Liver (tissue), 9 donors: ENCODE results near the gene TSEN34. TPM values are rescaled to one million over a fixed set of nuclear protein-coding genes. Genes with fewer than 3 reads are reported as not detected.

Experiments used
- DNase-seq: peaks from one replicate; pipeline ENCODE4 v3.0.0-alpha.2; 2017; ENCODE audit warnings: low spot score
- H3K27ac ChIP-seq, 2 donors: one replicate each; pipeline ENCODE4 v1.7.0; 2013; ENCODE audit warnings: inconsistent platforms in 2 of 2, low read length in 2 of 2, control low read depth in 1 of 2, low read depth in 1 of 2, mild to moderate bottlenecking in 1 of 2
- H3K27me3 ChIP-seq, 4 donors: one replicate each; pipeline versions ENCODE4 v1.6.1 to v1.7.0; 2013; ENCODE audit warnings: low read length in 3 of 4, inconsistent platforms in 1 of 4, mild to moderate bottlenecking in 1 of 4, moderate library complexity in 1 of 4; ENCODE audit not compliant: control insufficient read depth in 4 of 4, insufficient read depth in 4 of 4
- H3K36me3 ChIP-seq, 4 donors: one replicate each; pipeline versions ENCODE4 v1.6.1 to v1.7.0; 2013; ENCODE audit warnings: low read length in 3 of 4, mild to moderate bottlenecking in 3 of 4, low read depth in 1 of 4, moderate library complexity in 1 of 4; ENCODE audit not compliant: control insufficient read depth in 4 of 4, insufficient read depth in 3 of 4
- H3K4me1 ChIP-seq, 4 donors: one replicate each; pipeline versions ENCODE4 v1.6.1 to v1.7.0; 2013; ENCODE audit warnings: low read length in 3 of 4, mild to moderate bottlenecking in 3 of 4, moderate library complexity in 1 of 4; ENCODE audit not compliant: control insufficient read depth in 4 of 4, insufficient read depth in 4 of 4
- H3K4me3 ChIP-seq, 3 donors: one replicate each; pipeline versions ENCODE4 v1.6.1 to v1.7.0; 2013; ENCODE audit warnings: low read length in 3 of 3, control low read depth in 1 of 3, low read depth in 1 of 3, mild to moderate bottlenecking in 1 of 3
- H3K9ac ChIP-seq, 2 donors: one replicate each; pipeline ENCODE4 v1.7.0; 2013; ENCODE audit warnings: low read length in 2 of 2, mild to moderate bottlenecking in 2 of 2, moderate library complexity in 2 of 2, control low read depth in 1 of 2, low read depth in 1 of 2
- H3K9me3 ChIP-seq, 4 donors: one replicate each; pipeline versions ENCODE4 v1.6.1 to v1.7.0; 2013; ENCODE audit warnings: low read length in 3 of 4; ENCODE audit not compliant: control insufficient read depth in 4 of 4
- ATF3 ChIP-seq: IDR thresholded peaks from 2 replicates; pipeline ENCODE4 v1.6.1; 2016; ENCODE audit warnings: antibody characterized with exemption
- EGR1 ChIP-seq, 2 donors: IDR thresholded peaks; 2 replicates each; pipeline ENCODE4 v1.6.1; 2016 to 2018; ENCODE audit warnings: antibody characterized with exemption in 2 of 2, low read depth in 2 of 2
- FOXA1 ChIP-seq: IDR thresholded peaks from 2 replicates; pipeline ENCODE4 v1.6.1; 2016; ENCODE audit warnings: antibody characterized with exemption
- FOXA2 ChIP-seq: IDR thresholded peaks from 2 replicates; pipeline ENCODE4 v1.6.1; 2016; ENCODE audit warnings: antibody characterized with exemption
- GABPA ChIP-seq, 2 donors: IDR thresholded peaks in 1 of 2; conservative IDR thresholded peaks in 1 of 2; 2 replicates each; pipeline ENCODE4 v1.6.1; 2016; ENCODE audit warnings: antibody characterized with exemption in 2 of 2, mild to moderate bottlenecking in 1 of 2, moderate library complexity in 1 of 2
- HNF4A ChIP-seq, 2 donors: conservative IDR thresholded peaks; 2 replicates each; pipeline ENCODE4 v1.6.1; 2016; ENCODE audit warnings: antibody characterized with exemption in 2 of 2, mild to moderate bottlenecking in 2 of 2
- HNF4G ChIP-seq: IDR thresholded peaks from 2 replicates; pipeline ENCODE4 v1.6.1; 2016; ENCODE audit warnings: antibody characterized with exemption
- MAX ChIP-seq: IDR thresholded peaks from 2 replicates; pipeline ENCODE4 v1.6.1; 2016; ENCODE audit warnings: antibody characterized with exemption
- NR2F2 ChIP-seq: IDR thresholded peaks from 2 replicates; pipeline ENCODE4 v1.6.1; 2016; ENCODE audit warnings: antibody characterized with exemption
- RAD21 ChIP-seq, 2 donors: IDR thresholded peaks; 2 replicates each; pipeline ENCODE4 v1.6.1; 2016; ENCODE audit warnings: antibody characterized with exemption in 2 of 2, mild to moderate bottlenecking in 2 of 2
- REST ChIP-seq: IDR thresholded peaks from 2 replicates; pipeline ENCODE4 v1.6.1; 2016; ENCODE audit warnings: antibody characterized with exemption, mild to moderate bottlenecking
- RXRA ChIP-seq, 2 donors: IDR thresholded peaks; 2 replicates each; pipeline ENCODE4 v1.6.1; 2017 to 2018; ENCODE audit warnings: antibody characterized with exemption in 2 of 2, mild to moderate bottlenecking in 1 of 2
- SP1 ChIP-seq: IDR thresholded peaks from 2 replicates; pipeline ENCODE4 v1.6.1; 2018; ENCODE audit warnings: antibody characterized with exemption, mild to moderate bottlenecking
- TAF1 ChIP-seq: conservative IDR thresholded peaks from 2 replicates; pipeline ENCODE4 v1.6.1; 2016; ENCODE audit warnings: antibody characterized with exemption, mild to moderate bottlenecking
- YY1 ChIP-seq: IDR thresholded peaks from 2 replicates; pipeline ENCODE4 v1.6.1; 2016; ENCODE audit warnings: antibody characterized with exemption, mild to moderate bottlenecking
- ZBTB33 ChIP-seq: IDR thresholded peaks from 2 replicates; pipeline ENCODE4 v1.6.1; 2016; ENCODE audit warnings: antibody characterized with exemption
- WGBS: extraction: QIAGEN DNeasy Blood & Tissue Kit; methylation state at CpG from one replicate; pipeline ENCODE4 v1.1.7; 2013; 5-methylcytosine and 5-hydroxymethylcytosine counted together
- polyA plus RNA-seq, 2 donors: library from polyadenylated mRNA; stranded (reverse) in 1 of 2; unstranded in 1 of 2; fragments of 200-250 nt in 1 of 2; fragments of >200 nt in 1 of 2; fragmentation: Nextera tagmentation in 1 of 2; extraction: Ambion mirVana in 1 of 2; gene quantifications; one replicate each; pipeline versions ENCODE4 v1.2.1 to v1.2.3, GENCODE V29; 2013 to 2015
- total RNA-seq, 2 donors: library from RNA; depleted of rRNA; stranded (reverse); fragments of >200 nt; gene quantifications; one replicate each; pipeline ENCODE4 v1.2.3, GENCODE V29; 2014
- TF ChIP-seq, protein P1 (sequence below): fragments of 150-350 bp; IDR thresholded peaks from 2 replicates; pipeline ENCODE4 v1.5.1; 2017; ENCODE audit warnings: improper control_type of control experiment, low read depth, low read length; ENCODE audit not compliant: missing input control
- donor health status: healthy.
- donor health status: healthy.
- donor health status: healthy.
- donor health status: healthy.
- donor health status: healthy.

The TSEN34 gene
- total and polyA plus RNA-seq, 4 donors, result 15.5 to 37.9 (median 24.6) TPM

- no peak overlapping the region for H3K4me3 ChIP-seq
- no peak for DNase-seq
- TF ChIP-seq, protein P1, sequence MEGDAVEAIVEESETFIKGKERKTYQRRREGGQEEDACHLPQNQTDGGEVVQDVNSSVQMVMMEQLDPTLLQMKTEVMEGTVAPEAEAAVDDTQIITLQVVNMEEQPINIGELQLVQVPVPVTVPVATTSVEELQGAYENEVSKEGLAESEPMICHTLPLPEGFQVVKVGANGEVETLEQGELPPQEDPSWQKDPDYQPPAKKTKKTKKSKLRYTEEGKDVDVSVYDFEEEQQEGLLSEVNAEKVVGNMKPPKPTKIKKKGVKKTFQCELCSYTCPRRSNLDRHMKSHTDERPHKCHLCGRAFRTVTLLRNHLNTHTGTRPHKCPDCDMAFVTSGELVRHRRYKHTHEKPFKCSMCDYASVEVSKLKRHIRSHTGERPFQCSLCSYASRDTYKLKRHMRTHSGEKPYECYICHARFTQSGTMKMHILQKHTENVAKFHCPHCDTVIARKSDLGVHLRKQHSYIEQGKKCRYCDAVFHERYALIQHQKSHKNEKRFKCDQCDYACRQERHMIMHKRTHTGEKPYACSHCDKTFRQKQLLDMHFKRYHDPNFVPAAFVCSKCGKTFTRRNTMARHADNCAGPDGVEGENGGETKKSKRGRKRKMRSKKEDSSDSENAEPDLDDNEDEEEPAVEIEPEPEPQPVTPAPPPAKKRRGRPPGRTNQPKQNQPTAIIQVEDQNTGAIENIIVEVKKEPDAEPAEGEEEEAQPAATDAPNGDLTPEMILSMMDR, result no peak
- TF ChIP-seq NR2F2, result no peak
- no peak for TF ChIP-seq RAD21 (IDR thresholded peaks at IDR 0.05)
- no peak for TF ChIP-seq FOXA2
- TF ChIP-seq HNF4G, result no peak
- no peak for TF ChIP-seq FOXA1
- TF ChIP-seq HNF4A (conservative IDR thresholded peaks at IDR 0.05), result no peak
- no peak for TF ChIP-seq ZBTB33
- TF ChIP-seq GABPA (IDR thresholded peaks at IDR 0.05 in 1 of 2, conservative IDR thresholded peaks at IDR 0.05 in 1 of 2), result no peak
- TF ChIP-seq REST, result no peak
- TF ChIP-seq TAF1, result no peak
- TF ChIP-seq YY1, result no peak
- TF ChIP-seq RXRA (IDR thresholded peaks at IDR 0.05), result no peak
- TF ChIP-seq ATF3, result no peak
- TF ChIP-seq SP1, result no peak
- no peak for TF ChIP-seq EGR1 (IDR thresholded peaks at IDR 0.05; ENCODE audit: low read depth in 2 of 2)
- TF ChIP-seq MAX, result no peak
- H3K9me3 ChIP-seq, result no peaks in the 10 kb centered on the region
- H3K27me3 ChIP-seq, result no peaks in the 10 kb centered on the region
- peaks cover 0 to 16% (median 6%) of the 10 kb centered on the region in 4 donors for H3K36me3 ChIP-seq
- WGBS, result 93% methylated on average over 10 of the region's 10 CpGs
- no peak overlapping the region for H3K9ac ChIP-seq
- no peak overlapping the region for H3K27ac ChIP-seq
- H3K4me1 ChIP-seq, result no peaks in the 10 kb centered on the region
Observed at GRCh38 chr19:54179262-54179852, 11.8 kb upstream of the TSEN34 start.
